SK-N-SH (cell line): ENCODE measurements around the gene GRAMD2A.

Experiments
- CHD2 ChIP-seq: fragments of 150-350 bp; IDR thresholded peaks from 2 replicates; pipeline ENCODE4 v1.6.1; 2018; ENCODE audit warnings: low read length; ENCODE audit not compliant: partially characterized antibody
- EP300 ChIP-seq, 2 experiments: IDR thresholded peaks; 2 replicates each; pipeline versions ENCODE4 v1.4.0 to v1.6.1; 2012; ENCODE audit warnings: borderline replicate concordance in 1 of 2, low read depth in 1 of 2, low read length in 1 of 2
- MEF2A ChIP-seq: IDR thresholded peaks from 2 replicates; pipeline ENCODE4 v1.4.0; 2012; ENCODE audit warnings: low read depth, borderline replicate concordance
- RCOR1 ChIP-seq: fragments of 150-350 bp; IDR thresholded peaks from 2 replicates; pipeline ENCODE4 v1.6.1; 2017; ENCODE audit warnings: antibody characterized with exemption, low read length
- TF ChIP-seq, protein P1 (sequence below): fragments of 200-600 bp; sonication (generic); IDR thresholded peaks from 2 replicates; pipeline ENCODE4 v1.6.1; 2017; ENCODE audit warnings: antibody characterized with exemption, mild to moderate bottlenecking, moderate library complexity

GRCh38 chr15:72205273-72205672 is 7.7 kb upstream of the GRAMD2A start:
- TF ChIP-seq MEF2A (no peak), CHD2 (no peak), EP300 (IDR thresholded peaks at IDR 0.05; ENCODE audit: borderline replicate concordance in 1 of 2, low read depth in 1 of 2, low read length in 1 of 2) (no peak), RCOR1 (no peak)
- TF ChIP-seq, protein P1, sequence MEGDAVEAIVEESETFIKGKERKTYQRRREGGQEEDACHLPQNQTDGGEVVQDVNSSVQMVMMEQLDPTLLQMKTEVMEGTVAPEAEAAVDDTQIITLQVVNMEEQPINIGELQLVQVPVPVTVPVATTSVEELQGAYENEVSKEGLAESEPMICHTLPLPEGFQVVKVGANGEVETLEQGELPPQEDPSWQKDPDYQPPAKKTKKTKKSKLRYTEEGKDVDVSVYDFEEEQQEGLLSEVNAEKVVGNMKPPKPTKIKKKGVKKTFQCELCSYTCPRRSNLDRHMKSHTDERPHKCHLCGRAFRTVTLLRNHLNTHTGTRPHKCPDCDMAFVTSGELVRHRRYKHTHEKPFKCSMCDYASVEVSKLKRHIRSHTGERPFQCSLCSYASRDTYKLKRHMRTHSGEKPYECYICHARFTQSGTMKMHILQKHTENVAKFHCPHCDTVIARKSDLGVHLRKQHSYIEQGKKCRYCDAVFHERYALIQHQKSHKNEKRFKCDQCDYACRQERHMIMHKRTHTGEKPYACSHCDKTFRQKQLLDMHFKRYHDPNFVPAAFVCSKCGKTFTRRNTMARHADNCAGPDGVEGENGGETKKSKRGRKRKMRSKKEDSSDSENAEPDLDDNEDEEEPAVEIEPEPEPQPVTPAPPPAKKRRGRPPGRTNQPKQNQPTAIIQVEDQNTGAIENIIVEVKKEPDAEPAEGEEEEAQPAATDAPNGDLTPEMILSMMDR: no peak
